Measurements from ENCODE around the gene CCDC78.
A peak's percentile ranks its signal among the peaks of the same experiment; 100 is the strongest.

The CCDC78 gene
- 3.7 to 3.8 reads per million in 2 donors for total RNA-seq

GRCh38 chr16:726438-727290 lies at the start of gene CCDC78, which contains the start of gene HAGHL:
Gene CCDC78, minus strand, starts transcription at chr16:726443. Its CDS starts 76 bp downstream, at chr16:726367.
Gene HAGHL, plus strand, starts transcription at chr16:727106. Its CDS starts 404 bp downstream, at chr16:727510.
- peak in 4 of 5 experiments; percentile 39 to 64 (median 52) for DNase-seq

- DNase-seq: no peak
These were observed 49.1 kb upstream of the CCDC78 start for GRCh38 chr16:775236-775796.

- DNase-seq: no peak
These were observed 48.1 kb upstream of the CCDC78 start for GRCh38 chr16:774086-775001.

- no peak for DNase-seq
These were observed 46.7 kb upstream of the CCDC78 start for GRCh38 chr16:772959-773358.

- no peak for DNase-seq
These were observed 44.2 kb upstream of the CCDC78 start for GRCh38 chr16:770411-770810.

- no peak for DNase-seq
These were observed 43.7 kb upstream of the CCDC78 start for GRCh38 chr16:769934-770333.

- DNase-seq: no peak
These were observed 43.0 kb upstream of the CCDC78 start for GRCh38 chr16:769184-769784.

GRCh38 chr16:768428-768827 lies 42.2 kb upstream of the CCDC78 start:
- no peak for DNase-seq

- no peak for DNase-seq
These were observed 41.5 kb upstream of the CCDC78 start for GRCh38 chr16:767743-768235.

GRCh38 chr16:766820-767640 lies 40.8 kb upstream of the CCDC78 start:
- DNase-seq: no peak

- DNase-seq: no peak
These were observed 40.0 kb upstream of the CCDC78 start for GRCh38 chr16:766008-766819.

- DNase-seq: no peak
These were observed 39.2 kb upstream of the CCDC78 start for GRCh38 chr16:765488-765865.

GRCh38 chr16:764848-765487 lies 38.7 kb upstream of the CCDC78 start:
- DNase-seq: no peak

- DNase-seq: no peak
These were observed 38.0 kb upstream of the CCDC78 start for GRCh38 chr16:764184-764750.

GRCh38 chr16:763369-764183 lies 37.3 kb upstream of the CCDC78 start:
- no peak for DNase-seq

GRCh38 chr16:762595-763268 lies 36.5 kb upstream of the CCDC78 start:
- DNase-seq: no peak

- no peak for DNase-seq
These were observed 35.6 kb upstream of the CCDC78 start for GRCh38 chr16:761625-762513.

All from T-helper 2 cell (primary cell).